HUES64 (cell line): ENCODE results near the gene ADH1C. TPM values are rescaled to one million over a fixed set of nuclear protein-coding genes. Genes with fewer than 3 reads are reported as not detected.

Source experiments
- H3K27ac ChIP-seq: 2 replicates; pipeline ENCODE4 v1.7.0; 2013; ENCODE audit warnings: low read depth, low read length, inconsistent platforms
- H3K27me3 ChIP-seq: 2 replicates; pipeline ENCODE4 v1.6.1; 2013; ENCODE audit warnings: mild to moderate bottlenecking, low read length; ENCODE audit not compliant: insufficient read depth
- H3K36me3 ChIP-seq: 2 replicates; pipeline ENCODE4 v1.6.1; 2013; ENCODE audit warnings: mild to moderate bottlenecking, low read length; ENCODE audit not compliant: insufficient read depth
- H3K4me1 ChIP-seq: 2 replicates; pipeline ENCODE4 v1.6.1; 2013; ENCODE audit warnings: mild to moderate bottlenecking, low read length, moderate library complexity; ENCODE audit not compliant: insufficient read depth
- H3K4me3 ChIP-seq: 2 replicates; pipeline ENCODE4 v1.5.1; 2013; ENCODE audit warnings: mild to moderate bottlenecking, low read length, moderate library complexity
- H3K9ac ChIP-seq: 2 replicates; pipeline ENCODE4 v1.6.1; 2013; ENCODE audit warnings: mild to moderate bottlenecking, low read depth, low read length
- H3K9me3 ChIP-seq: 2 replicates; pipeline ENCODE4 v1.6.1; 2013; ENCODE audit warnings: low read depth, low read length; ENCODE audit not compliant: insufficient read depth
- WGBS: fragments of 150-250, 120-280 bp; methylation state at CpG from one replicate; pipeline ENCODE4 v1.1.7; 2013; ENCODE audit warnings: missing lambda C conversion rate; 5-methylcytosine and 5-hydroxymethylcytosine counted together
- polyA plus RNA-seq, 2 experiments: library from polyadenylated mRNA; stranded (reverse); fragments of 50-300 nt; gene quantifications; one replicate each; pipeline ENCODE4 v1.2.3, GENCODE V29; 2013

ADH1C gene
- not detected for polyA plus RNA-seq (2013, experiment 1 of 2)
- polyA plus RNA-seq (2013, experiment 2 of 2): not detected

DNA sequence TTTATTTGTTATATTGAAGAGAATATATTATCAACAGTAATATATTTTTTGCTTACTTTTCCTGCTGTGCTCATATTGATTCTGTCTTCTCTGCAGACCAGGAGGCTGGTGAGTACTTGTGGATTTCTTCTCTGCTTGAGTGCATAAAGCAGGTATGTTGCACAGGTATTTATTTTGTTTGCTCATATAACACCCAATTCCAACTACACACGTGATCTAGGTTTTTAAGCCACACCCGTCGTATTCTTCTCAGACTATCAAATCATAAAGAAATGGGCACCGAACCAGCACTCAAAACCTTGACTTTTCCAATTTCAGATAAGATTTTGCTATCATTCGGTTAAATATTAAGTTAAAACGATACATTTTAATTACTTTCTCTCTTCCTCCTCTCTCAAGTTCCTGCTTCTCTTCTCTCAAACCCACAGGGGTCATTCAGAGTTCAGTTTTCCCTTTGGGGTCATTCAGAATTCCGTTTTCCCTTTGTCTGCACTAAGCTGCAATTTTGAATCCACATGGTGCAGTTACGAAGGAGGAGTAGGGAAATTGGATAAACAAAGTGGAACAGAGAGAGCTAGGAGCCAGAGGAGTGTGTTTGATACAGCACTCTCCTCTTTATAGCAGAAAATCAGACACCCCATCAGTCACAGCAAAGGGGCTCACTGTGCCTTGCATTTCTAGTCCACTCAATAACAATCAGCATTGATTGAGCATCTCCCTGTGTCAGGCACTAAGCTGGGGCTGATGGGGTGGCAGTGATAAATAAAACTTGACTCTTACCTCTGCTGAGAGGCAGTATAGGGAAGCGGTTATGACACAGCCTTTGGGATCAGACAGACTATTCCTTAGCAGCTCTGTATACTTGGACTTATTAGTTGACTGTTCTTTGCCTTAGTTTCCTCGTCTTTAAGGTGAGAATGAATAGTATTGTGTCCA lies at the start of gene ADH1C:
Gene ADH1C, minus strand, starts transcription at position 145 of the 936 bp plus-strand sequence. Its CDS starts 71 bp downstream, at position 74.
- WGBS: 87% methylated on average over 10 of the region's 10 CpGs
- no peak within 1 kb of the TSS for H3K9ac ChIP-seq
- H3K9me3 ChIP-seq: peaks cover 5% of the 10 kb centered on the region
- no peak within 1 kb of the TSS for H3K27ac ChIP-seq
- no peaks in the 10 kb centered on the region for H3K4me1 ChIP-seq
- H3K27me3 ChIP-seq: no peaks in the 10 kb centered on the region
- H3K4me3 ChIP-seq: no peak within 1 kb of the TSS
- no peaks in the 10 kb centered on the region for H3K36me3 ChIP-seq

DNA sequence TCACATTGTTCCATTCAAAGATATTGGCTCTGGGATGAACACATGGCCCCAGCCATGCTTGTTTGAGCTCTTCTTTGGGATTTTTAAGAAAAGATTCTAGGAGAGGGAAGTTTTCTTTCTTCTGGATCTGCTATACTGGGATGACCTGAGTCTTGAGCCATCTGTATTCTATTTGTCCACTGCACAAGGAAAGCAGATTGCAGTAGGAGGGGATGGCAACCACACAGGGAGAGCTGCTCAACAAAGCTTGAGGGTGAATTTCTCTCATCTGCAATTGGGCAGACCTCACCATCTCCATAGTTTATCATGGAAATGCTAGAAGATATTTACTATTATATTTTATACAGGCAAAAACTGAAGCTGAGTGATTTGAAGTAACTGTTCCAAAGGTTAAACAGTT lies 48.3 kb upstream of the ADH1C start:
- Histone ChIP-seq H3K4me3 (no peak overlapping the region), H3K27me3 (no peaks in the 10 kb centered on the region), H3K9me3 (no peaks in the 10 kb centered on the region), H3K4me1 (peaks cover 17% of the 10 kb centered on the region), H3K27ac (no peak overlapping the region), H3K36me3 (no peaks in the 10 kb centered on the region), H3K9ac (no peak overlapping the region)

DNA sequence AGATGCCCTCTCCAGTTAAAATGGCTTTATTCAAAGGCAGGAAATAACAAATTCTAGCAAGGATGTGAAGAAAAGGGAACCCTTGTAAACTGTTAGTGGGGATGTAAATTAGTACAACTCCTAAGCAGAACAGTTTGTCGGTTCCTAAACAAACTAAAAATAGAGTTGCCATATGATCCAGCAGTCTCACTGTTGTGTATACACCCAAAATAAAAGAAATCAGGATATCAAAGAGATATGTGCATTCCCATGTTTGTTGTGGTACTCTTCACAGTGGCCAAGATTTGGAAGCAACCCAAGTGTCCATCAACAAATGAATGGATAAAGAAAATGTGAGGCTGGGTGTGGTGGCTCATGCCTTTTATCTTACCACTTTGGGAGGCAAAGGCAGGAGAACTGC lies 46.5 kb upstream of the ADH1C start:
- no peaks in the 10 kb centered on the region for H3K9me3 ChIP-seq
- WGBS: 86% methylated on average over 1 of the region's 1 CpG

DNA sequence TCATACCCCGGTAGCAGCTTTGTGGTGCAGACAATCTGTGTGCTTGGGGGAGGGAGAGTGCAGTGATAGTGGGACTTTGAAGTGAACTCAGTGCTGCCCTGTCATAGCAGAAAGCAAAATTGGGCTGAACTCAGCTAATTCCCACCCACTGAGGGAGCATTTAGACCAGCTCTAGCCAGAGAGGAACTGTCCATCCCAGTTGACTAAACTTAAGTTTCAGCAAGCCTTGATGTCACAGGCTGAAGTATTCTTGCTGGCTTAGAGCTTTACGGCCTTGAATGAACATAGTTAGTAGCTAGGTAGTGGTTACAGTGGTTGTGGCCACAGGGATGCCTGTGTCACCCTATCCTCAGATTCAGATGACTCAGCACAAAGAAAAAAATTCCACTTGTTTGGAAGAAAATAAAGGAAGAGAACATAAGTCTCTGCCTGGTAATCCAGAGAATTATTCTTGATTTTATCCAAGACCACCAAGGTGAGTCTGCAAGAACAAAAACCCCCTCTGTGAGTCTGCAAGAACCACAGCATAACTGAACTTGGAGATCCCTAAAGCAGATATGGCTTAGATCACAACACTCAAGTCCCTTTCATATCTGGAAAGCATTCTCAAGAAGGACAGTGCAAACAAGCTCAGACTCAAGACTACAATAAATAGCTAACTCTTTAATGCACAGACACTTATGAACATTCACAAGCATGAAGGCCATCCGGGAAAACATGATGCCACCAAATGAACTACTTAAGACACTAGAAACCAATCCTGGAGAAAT lies 43.2 kb upstream of the ADH1C start:
- no peaks in the 10 kb centered on the region for H3K36me3 ChIP-seq
- H3K4me1 ChIP-seq: no peaks in the 10 kb centered on the region
- H3K9me3 ChIP-seq: no peaks in the 10 kb centered on the region
- H3K27me3 ChIP-seq: no peaks in the 10 kb centered on the region
- WGBS: 88% methylated on average over 3 of the region's 3 CpGs
- H3K27ac ChIP-seq: no peak overlapping the region
- no peak overlapping the region for H3K9ac ChIP-seq
- H3K4me3 ChIP-seq: no peak overlapping the region

More for the DNA sequence above, 46.5 kb upstream of the ADH1C start:
- Histone ChIP-seq H3K27ac (no peak overlapping the region), H3K4me3 (no peak overlapping the region), H3K9ac (no peak overlapping the region), H3K27me3 (no peaks in the 10 kb centered on the region), H3K4me1 (0 out of 2 replicates have a peak, but pooled peaks cover 4% of the 10 kb centered on the region), H3K36me3 (no peaks in the 10 kb centered on the region)

DNA sequence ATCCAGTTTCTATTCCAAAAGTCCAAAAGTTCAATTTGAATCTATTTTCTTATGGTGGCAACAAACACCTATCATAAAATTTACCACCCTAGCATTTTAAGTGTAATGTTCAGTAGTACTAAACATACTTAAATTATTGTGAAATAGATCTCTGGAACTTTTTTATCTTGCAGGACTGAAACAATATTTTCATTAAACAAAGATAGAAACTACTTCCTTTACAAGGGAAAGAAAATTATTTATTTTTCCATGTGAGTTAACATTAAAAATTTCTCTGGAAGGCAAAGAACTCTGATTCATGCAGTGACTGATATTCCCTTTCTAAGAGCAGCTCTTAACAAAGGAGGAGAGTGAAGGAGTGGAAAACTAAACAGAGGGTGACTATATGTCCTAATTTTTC lies 42.4 kb upstream of the ADH1C start:
- H3K4me1 ChIP-seq: no peaks in the 10 kb centered on the region
- no peak overlapping the region for H3K27ac ChIP-seq
- H3K4me3 ChIP-seq: no peak overlapping the region
- H3K27me3 ChIP-seq: no peaks in the 10 kb centered on the region
- no peaks in the 10 kb centered on the region for H3K9me3 ChIP-seq
- no peak overlapping the region for H3K9ac ChIP-seq
- no peaks in the 10 kb centered on the region for H3K36me3 ChIP-seq

DNA sequence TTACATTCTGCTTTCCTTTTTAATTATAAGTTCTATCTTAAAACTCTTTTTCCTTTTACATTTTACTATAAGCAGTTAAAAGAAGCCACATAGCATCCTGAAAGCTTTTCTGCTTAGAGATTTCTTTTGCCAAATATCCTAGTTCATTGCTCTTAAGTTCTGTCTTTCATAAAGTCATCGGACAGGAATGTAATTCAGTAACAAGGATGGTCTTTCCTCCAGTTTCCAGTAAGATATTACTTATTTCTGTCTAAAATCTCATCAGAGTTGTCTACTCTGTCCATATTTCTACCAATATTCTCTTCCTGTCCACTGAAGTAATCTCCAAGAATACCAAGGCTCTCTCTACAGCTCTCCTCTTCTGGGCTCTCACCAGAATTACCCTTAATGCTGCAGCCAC lies 37.5 kb upstream of the ADH1C start:
- Histone ChIP-seq H3K27ac (no peak overlapping the region), H3K9me3 (no peaks in the 10 kb centered on the region), H3K4me1 (no peaks in the 10 kb centered on the region), H3K36me3 (no peaks in the 10 kb centered on the region), H3K27me3 (no peaks in the 10 kb centered on the region), H3K4me3 (no peak overlapping the region), H3K9ac (no peak overlapping the region)
- WGBS: 100% methylated on average over 1 of the region's 1 CpG

DNA sequence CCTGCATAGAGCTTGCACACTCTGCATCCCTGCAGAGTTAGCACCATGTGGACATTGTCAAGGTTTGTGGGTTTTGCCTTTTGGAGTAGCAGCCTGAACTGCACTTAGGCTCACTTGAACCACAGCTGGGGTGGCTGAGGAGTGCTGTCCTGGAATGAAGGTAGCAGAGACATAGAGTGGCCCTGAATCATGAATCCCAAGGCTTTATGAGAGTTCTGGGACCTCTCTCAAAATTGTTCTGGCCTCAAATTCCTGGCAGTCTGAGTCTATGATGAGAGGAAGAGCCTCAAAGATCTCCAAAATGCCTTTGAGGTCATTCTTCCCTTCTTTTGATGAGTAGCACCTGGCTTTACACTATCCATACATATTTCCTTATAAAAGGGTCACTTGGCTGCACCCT lies 37.1 kb upstream of the ADH1C start:
- H3K36me3 ChIP-seq: no peaks in the 10 kb centered on the region
- no peaks in the 10 kb centered on the region for H3K27me3 ChIP-seq
- no peak overlapping the region for H3K27ac ChIP-seq
- H3K9ac ChIP-seq: no peak overlapping the region
- no peaks in the 10 kb centered on the region for H3K9me3 ChIP-seq
- H3K4me1 ChIP-seq: no peaks in the 10 kb centered on the region
- H3K4me3 ChIP-seq: no peak overlapping the region

DNA sequence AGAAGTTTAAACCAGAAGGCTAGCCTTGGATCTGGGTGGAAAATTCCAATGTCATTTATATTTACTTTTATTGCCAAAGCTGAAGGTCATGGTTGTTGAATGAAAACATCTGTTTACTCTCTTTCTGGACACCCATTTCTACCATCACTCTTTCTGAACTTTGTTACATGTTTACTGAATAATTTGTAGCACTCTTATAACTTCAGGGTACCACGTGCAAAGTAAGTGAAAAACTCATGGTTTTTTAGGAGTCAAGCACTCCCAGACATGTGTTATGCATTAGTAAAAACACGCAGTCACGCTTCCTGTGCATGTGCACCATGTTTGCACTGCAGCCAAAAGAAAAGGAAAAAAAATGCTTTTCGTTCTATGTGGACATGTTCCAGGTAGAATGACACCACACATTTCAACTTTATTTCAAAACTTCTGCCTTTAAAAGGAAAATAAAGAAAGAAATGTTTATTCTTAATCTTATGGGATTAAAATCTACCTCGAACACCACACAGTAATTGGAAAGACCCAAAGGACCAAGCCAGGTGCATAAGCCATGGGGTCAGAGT lies 31.4 kb upstream of the ADH1C start:
- no peaks in the 10 kb centered on the region for H3K36me3 ChIP-seq
- no peak overlapping the region for H3K4me3 ChIP-seq
- 91% methylated on average over 3 of the region's 5 CpGs for WGBS
- no peaks in the 10 kb centered on the region for H3K27me3 ChIP-seq
- no peak overlapping the region for H3K27ac ChIP-seq
- H3K4me1 ChIP-seq: no peaks in the 10 kb centered on the region
- no peak overlapping the region for H3K9ac ChIP-seq
- H3K9me3 ChIP-seq: no peaks in the 10 kb centered on the region

DNA sequence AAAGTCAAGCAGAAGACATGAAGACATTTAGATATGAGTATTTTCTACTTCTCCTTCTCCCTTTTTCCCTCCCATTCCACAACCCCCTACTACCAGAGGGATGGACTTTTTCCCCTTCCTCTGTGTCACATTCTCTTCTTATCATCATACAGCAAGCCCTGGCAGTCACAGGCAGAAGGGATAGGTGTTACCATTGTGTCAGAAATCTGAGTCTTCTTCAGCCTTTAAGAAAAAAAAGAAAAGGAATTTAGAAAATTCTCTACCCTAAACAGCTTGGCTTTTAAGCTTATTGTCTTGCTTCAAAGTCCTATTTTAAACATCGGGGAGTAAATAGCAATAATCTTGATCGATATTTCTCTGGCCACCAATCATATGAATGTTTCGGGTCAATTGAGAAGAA lies 30.9 kb upstream of the ADH1C start:
- Histone ChIP-seq H3K9ac (no peak overlapping the region), H3K4me3 (no peak overlapping the region), H3K36me3 (no peaks in the 10 kb centered on the region), H3K27ac (no peak overlapping the region), H3K4me1 (no peaks in the 10 kb centered on the region), H3K27me3 (no peaks in the 10 kb centered on the region), H3K9me3 (no peaks in the 10 kb centered on the region)
- 86% methylated on average over 3 of the region's 3 CpGs for WGBS

DNA sequence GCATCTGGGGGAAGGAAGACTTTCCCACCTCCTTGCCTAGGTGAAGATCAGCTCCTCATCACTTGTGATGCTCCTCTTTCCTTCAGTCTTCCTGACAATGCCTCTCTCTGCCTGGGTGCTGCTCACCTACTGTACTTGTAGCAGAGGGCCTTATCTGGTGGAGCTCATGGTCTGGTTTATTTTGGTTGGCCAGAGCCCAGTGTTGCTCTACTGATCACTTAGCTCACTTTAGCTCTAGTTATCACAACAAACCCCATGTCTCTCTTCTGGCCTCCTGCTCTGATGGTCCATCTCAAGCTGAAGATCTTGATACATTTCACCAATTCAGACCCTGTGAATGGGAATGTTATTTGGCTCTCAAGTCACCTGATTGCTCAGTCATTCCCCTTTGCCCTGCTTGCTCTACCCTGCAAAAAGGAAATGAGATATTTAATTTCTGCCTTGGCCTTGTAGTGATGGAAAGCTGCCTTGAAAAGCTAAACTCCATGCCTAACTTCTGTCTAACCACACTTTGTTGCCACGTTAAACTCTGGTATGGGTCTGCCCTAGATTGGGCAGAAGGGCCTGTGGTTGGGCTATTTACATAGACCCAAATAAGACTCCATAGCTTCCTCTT lies 30.3 kb upstream of the ADH1C start:
- no peak overlapping the region for H3K4me3 ChIP-seq
- 82% methylated on average over 1 of the region's 1 CpG for WGBS
- H3K36me3 ChIP-seq: no peaks in the 10 kb centered on the region
- no peaks in the 10 kb centered on the region for H3K27me3 ChIP-seq
- no peaks in the 10 kb centered on the region for H3K9me3 ChIP-seq
- H3K27ac ChIP-seq: no peak overlapping the region
- no peaks in the 10 kb centered on the region for H3K4me1 ChIP-seq
- H3K9ac ChIP-seq: no peak overlapping the region
